Daoy (cell line): ENCODE results near the gene PIEZO1. TPM values are rescaled to one million over a fixed set of nuclear protein-coding genes. Genes with fewer than 3 reads are reported as not detected.
A peak's percentile ranks its signal among the peaks of the same experiment; 100 is the strongest.
"Not testable (repeated sequence)": the region's sequence is repeated elsewhere in the genome, so short reads cannot be mapped to it uniquely, and the experiment has no call there.

Experiments
- DNase-seq: peaks from one replicate; pipeline ENCODE4 v3.0.0-alpha.2; 2015; ENCODE audit warnings: low read depth
- total RNA-seq: library from RNA; depleted of rRNA; stranded (reverse); fragments of >200 nt; shearing (Covaris generic); gene quantifications from 2 replicates; pipeline ENCODE4 v1.2.3, GENCODE V29; 2014

The PIEZO1 gene
- total RNA-seq, 1 experiment from 2014 or later = 62.9 TPM

- peak; percentile 53 for DNase-seq
Observed at GRCh38 chr16:88688013-88688778, 96.8 kb downstream of the PIEZO1 start.

GRCh38 chr16:88687676-88688012, 97.4 kb downstream of the PIEZO1 start:
- DNase-seq = no peak

- no peak for DNase-seq
Observed at GRCh38 chr16:88687254-88687576, 97.8 kb downstream of the PIEZO1 start.

- peak; percentile 82 for DNase-seq
Observed at GRCh38 chr16:88686439-88687253, 98.4 kb downstream of the PIEZO1 start, which contains the start of gene SNAI3. SNAI3 (minus strand) TSS chr16:88686507; CDS start chr16:88686406, 101 bp downstream.

- no peak for DNase-seq
Observed at GRCh38 chr16:88686062-88686438, 99.0 kb downstream of the PIEZO1 start.

- peak; percentile 63 for DNase-seq
Observed at GRCh38 chr16:88685156-88686061, 99.6 kb downstream of the PIEZO1 start.

GRCh38 chr16:88684569-88685155, 100.4 kb downstream of the PIEZO1 start:
- no peak for DNase-seq

- no peak for DNase-seq
Observed at GRCh38 chr16:88681709-88682451, 103.1 kb downstream of the PIEZO1 start.

- no peak for DNase-seq
Observed at GRCh38 chr16:88681084-88681680, 103.8 kb downstream of the PIEZO1 start.

- no peak for DNase-seq
Observed at GRCh38 chr16:88680554-88681083, 104.4 kb downstream of the PIEZO1 start.

GRCh38 chr16:88678224-88678979, 106.6 kb downstream of the PIEZO1 start:
- DNase-seq = no peak

- no peak for DNase-seq
Observed at GRCh38 chr16:88677721-88678120, 107.3 kb downstream of the PIEZO1 start.

- DNase-seq = no peak
Observed at GRCh38 chr16:88676502-88677242, 108.3 kb downstream of the PIEZO1 start.

GRCh38 chr16:88673716-88674379, 111.2 kb downstream of the PIEZO1 start:
- DNase-seq = no peak

- no peak for DNase-seq
Observed at GRCh38 chr16:88672776-88673175, 112.2 kb downstream of the PIEZO1 start.

GRCh38 chr16:88671806-88672205, 113.2 kb downstream of the PIEZO1 start:
- DNase-seq = no peak

GRCh38 chr16:88669980-88670379, 115.0 kb downstream of the PIEZO1 start:
- no peak for DNase-seq

- not testable (repeated sequence) for DNase-seq
Observed at GRCh38 chr16:88669493-88669892, 115.5 kb downstream of the PIEZO1 start.
